ENCODE results near the gene FGF12.

- TF ChIP-seq CTCF (IDR thresholded peaks at IDR 0.05; ENCODE audit: low read length) (no peak), EZH2 (IDR thresholded peaks at IDR 0.05; ENCODE audit: borderline replicate concordance, low read length) (no peak)
Observed at GRCh38 chr3:192365571-192365970, 361.8 kb downstream of the FGF12 start.
